ENCODE measurements around the gene FECH. TPM values are rescaled to one million over a fixed set of nuclear protein-coding genes. Genes with fewer than 3 reads are reported as not detected.

FECH gene
- polyA plus RNA-seq, 3 donors, result 9.7 to 23.3 (median 9.9) TPM

GRCh38 chr18:57519668-57520424, 66.7 kb downstream of the FECH start:
- Mint-ChIP-seq H3K27me3 (ENCODE audit: low read depth in 3 of 3) (peaks cover 0 to 13% (median 6%) of the 10 kb centered on the region in 3 donors), H3K27ac (no peak overlapping the region), H3K4me1 (peaks cover 27% of the 10 kb centered on the region), H3K9me3 (peaks cover 0 to 19% (median 6%) of the 10 kb centered on the region in 7 donors), H3K4me3 (no peak overlapping the region), H3K36me3 (no peaks in the 10 kb centered on the region)
- no peak for DNase-seq
- Histone ChIP-seq H2AFZ (ENCODE audit: insufficient read depth, low read depth, low read length, poor library complexity, severe bottlenecking) (no peak overlapping the region), H3K4me1 (ENCODE audit: control insufficient read depth in 1 of 2, insufficient read depth in 2 of 2, low read length in 2 of 2) (peaks cover 24 to 25% of the 10 kb centered on the region in 2 donors), H3K9me3 (replicated peaks in 1 of 2; ENCODE audit: control insufficient read depth in 1 of 2, insufficient read depth in 1 of 2, low read length in 2 of 2) (peaks cover 0 to 5% of the 10 kb centered on the region in 2 donors), H3K4me2 (replicated peaks; ENCODE audit: extremely low read depth, low read length, poor library complexity, severe bottlenecking) (no peak overlapping the region), H3K36me3 (replicated peaks in 1 of 2; ENCODE audit: control insufficient read depth in 1 of 2, insufficient read depth in 2 of 2, low read length in 2 of 2) (no peaks in the 10 kb centered on the region), H3K4me3 (replicated peaks in 1 of 3; ENCODE audit: low read depth in 2 of 3, low read length in 3 of 3) (no peak overlapping the region), H4K20me1 (ENCODE audit: insufficient read depth, low read length) (no peaks in the 10 kb centered on the region), H3K9ac (ENCODE audit: insufficient read depth, low read length, poor library complexity, severe bottlenecking) (no peak overlapping the region), H3K79me2 (ENCODE audit: insufficient read depth, low read length) (no peaks in the 10 kb centered on the region), H3K27me3 (ENCODE audit: control insufficient read depth in 2 of 2, insufficient read depth in 2 of 2, low read length in 2 of 2) (peaks cover 0 to 2% of the 10 kb centered on the region in 2 donors), H3K27ac (ENCODE audit: low read depth in 1 of 2, low read length in 2 of 2) (no peak overlapping the region)
- TF ChIP-seq CTCF (IDR thresholded peaks at IDR 0.05), result no peak
- intact Hi-C loops (cut with micrococcal nuclease), result no loop called here
- WGBS (ENCODE audit: insufficient coverage), result no CpG with 5 or more reads among the region's 7 CpGs

DNA sequence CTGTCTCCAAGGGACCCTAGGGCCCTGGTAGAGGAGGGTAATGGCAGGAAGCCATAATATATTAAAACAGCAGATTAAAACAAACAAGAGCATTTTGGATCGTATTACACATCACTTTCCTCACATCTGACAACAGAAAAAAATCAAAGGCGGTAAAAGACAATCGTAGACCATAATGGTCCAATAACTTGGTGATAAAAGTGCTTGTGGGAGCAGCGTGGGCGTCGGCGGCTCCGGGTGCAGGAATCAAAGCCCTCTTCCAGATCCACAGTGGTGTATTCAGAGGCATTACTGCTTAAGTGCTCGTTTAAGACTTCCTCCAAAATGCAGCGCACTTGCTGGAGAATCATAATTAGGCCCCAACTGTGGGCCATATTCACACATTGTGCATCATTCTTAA, 68.0 kb downstream of the FECH start:
- Mint-ChIP-seq H3K27me3 (ENCODE audit: low read depth in 3 of 3) (peaks cover 3 to 16% (median 10%) of the 10 kb centered on the region in 3 donors), H3K36me3 (no peaks in the 10 kb centered on the region), H3K9me3 (peaks cover 3 to 26% (median 8%) of the 10 kb centered on the region in 7 donors), H3K27ac (no peak overlapping the region), H3K4me3 (no peak overlapping the region), H3K4me1 (peaks cover 14% of the 10 kb centered on the region)
- Histone ChIP-seq H3K4me2 (replicated peaks; ENCODE audit: extremely low read depth, low read length, poor library complexity, severe bottlenecking) (no peak overlapping the region), H3K9ac (ENCODE audit: insufficient read depth, low read length, poor library complexity, severe bottlenecking) (no peak overlapping the region), H3K27me3 (ENCODE audit: control insufficient read depth in 2 of 2, insufficient read depth in 2 of 2, low read length in 2 of 2) (peaks cover 0 to 2% of the 10 kb centered on the region in 2 donors), H2AFZ (ENCODE audit: insufficient read depth, low read depth, low read length, poor library complexity, severe bottlenecking) (no peak overlapping the region), H3K4me3 (replicated peaks in 1 of 3; ENCODE audit: low read depth in 2 of 3, low read length in 3 of 3) (no peak overlapping the region), H3K27ac (ENCODE audit: low read depth in 1 of 2, low read length in 2 of 2) (no peak overlapping the region), H4K20me1 (ENCODE audit: insufficient read depth, low read length) (no peaks in the 10 kb centered on the region), H3K36me3 (replicated peaks in 1 of 2; ENCODE audit: control insufficient read depth in 1 of 2, insufficient read depth in 2 of 2, low read length in 2 of 2) (no peaks in the 10 kb centered on the region), H3K9me3 (replicated peaks in 1 of 2; ENCODE audit: control insufficient read depth in 1 of 2, insufficient read depth in 1 of 2, low read length in 2 of 2) (peaks cover 0 to 5% of the 10 kb centered on the region in 2 donors), H3K4me1 (ENCODE audit: control insufficient read depth in 1 of 2, insufficient read depth in 2 of 2, low read length in 2 of 2) (peaks cover 11% of the 10 kb centered on the region in 2 donors), H3K79me2 (ENCODE audit: insufficient read depth, low read length) (no peaks in the 10 kb centered on the region)
- 95% methylated on average over 4 of the region's 10 CpGs for WGBS (ENCODE audit: insufficient coverage)
- DNase-seq, result no peak
- TF ChIP-seq CTCF (IDR thresholded peaks at IDR 0.05), result no peak
- intact Hi-C loops (cut with micrococcal nuclease), result no loop called here
